GM19351 (cell line): Measurements from ENCODE around the gene GALNT13.
"Not testable (repeated sequence)": the region's sequence is repeated elsewhere in the genome, so short reads cannot be mapped to it uniquely, and the experiment has no call there.

ENCODE experiments used
- ATAC-seq: cut with Tn5 transposase; IDR thresholded peaks from one replicate; pipeline ENCODE4 v1.9.1; 2021; ENCODE audit warnings: mild to moderate bottlenecking, moderate library complexity; ENCODE audit not compliant: unreplicated experiment

GALNT13 gene

GRCh38 chr2:154459286-154459685 is 587.6 kb downstream of the GALNT13 start:
- no peak for ATAC-seq

- ATAC-seq, result no peak
Observed at GRCh38 chr2:154462634-154463033, 590.9 kb downstream of the GALNT13 start.

DNA sequence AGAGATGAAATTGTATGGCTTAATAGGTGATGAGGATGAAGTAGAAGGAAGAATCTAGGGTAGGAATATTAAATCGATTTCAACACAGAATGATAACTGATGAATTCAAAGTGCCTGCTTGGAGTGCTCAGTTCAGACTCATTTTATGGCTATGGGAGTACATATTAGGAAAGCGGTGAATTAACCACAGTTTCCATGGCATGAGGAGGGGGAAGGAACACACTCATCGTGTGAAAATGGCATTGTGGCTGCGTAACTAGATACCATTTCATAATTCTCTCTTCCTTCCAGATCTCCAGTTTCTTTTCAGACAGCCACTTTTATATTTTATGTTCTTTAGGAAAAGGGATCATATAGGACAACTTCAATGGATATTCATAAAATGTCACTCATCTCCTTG is 594.5 kb downstream of the GALNT13 start:
- no peak for ATAC-seq

- no peak for ATAC-seq
Observed at GRCh38 chr2:154470376-154470775, 598.7 kb downstream of the GALNT13 start.

DNA sequence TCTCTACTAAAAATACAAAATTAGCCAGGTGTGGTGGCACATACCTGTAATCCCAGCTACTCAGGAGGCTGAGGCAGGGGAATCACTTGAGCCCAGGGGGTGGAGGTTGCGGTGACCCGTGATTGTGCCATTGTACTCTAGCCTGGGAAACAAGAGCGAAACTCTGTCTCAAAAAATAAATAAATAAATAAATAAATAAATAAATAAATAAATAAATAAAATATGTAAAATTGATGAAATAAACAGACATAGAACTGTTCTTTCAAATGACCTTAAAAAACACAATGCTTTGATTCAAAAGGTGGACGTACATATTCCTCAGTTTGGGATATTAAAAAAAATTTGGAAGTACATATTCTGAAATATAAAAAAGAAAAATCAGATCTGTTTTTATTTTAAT is 599.8 kb downstream of the GALNT13 start:
- ATAC-seq, result not testable (repeated sequence)

DNA sequence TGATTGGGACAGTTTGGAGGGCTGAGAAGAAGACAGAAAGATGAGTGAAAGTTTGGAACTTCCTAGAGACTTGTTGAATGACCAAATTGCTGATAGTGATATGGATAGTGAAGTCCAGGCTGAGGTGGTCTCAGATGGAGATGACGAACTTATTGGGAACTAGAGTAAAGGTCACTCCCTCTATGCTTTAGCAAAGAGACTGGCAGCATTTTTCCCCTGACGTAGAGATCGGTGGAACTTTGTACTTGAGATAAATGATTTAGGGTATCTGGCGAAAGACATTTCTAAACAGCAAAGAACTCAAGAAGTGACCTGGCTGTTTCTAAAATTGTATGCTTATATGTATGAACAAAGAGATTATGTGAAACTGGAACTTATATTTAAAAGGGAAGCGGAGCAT is 605.6 kb downstream of the GALNT13 start:
- no peak for ATAC-seq

DNA sequence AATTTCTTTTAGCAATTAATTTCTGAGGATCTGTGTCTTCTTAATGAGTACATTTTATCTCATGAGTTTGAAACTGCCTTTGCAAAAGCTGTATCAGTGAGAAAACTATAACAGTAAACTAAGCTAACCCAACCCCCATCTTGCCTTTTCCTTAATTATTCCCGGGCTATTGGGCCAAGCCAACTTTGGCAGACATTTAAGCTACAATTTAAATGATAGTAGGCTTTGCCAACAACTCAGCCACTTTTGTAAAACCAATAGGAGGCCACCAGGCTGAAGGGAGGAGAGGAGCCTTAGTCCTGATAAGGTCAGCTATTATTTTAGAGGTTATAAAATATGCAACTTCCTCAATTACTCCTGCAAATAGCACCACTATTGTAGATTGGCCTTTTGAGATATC is 608.8 kb downstream of the GALNT13 start:
- ATAC-seq, result no peak

- no peak for ATAC-seq
Observed at GRCh38 chr2:154481336-154481735, 609.6 kb downstream of the GALNT13 start.

- ATAC-seq, result no peak
Observed at GRCh38 chr2:154484338-154485099, 612.8 kb downstream of the GALNT13 start.

DNA sequence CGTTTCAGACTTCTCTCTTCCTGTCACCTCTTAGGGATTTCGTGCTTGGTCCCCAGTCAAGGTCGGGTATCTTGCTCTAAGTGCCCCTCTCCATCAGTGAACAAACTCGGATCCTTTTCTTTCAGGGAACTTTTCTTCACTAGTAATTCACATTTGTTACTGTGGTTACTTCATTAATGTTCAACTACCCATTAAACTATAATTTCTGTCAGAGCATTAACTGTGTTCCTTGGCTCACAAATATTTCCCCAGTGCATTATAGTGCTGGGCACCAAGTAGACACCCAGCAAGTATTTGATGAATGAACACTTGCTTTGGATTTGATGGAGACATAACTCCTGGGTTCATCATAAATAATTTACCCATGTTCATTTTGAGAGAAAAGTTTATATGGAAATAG is 617.1 kb downstream of the GALNT13 start:
- ATAC-seq, result no peak

- ATAC-seq, result no peak
Observed at GRCh38 chr2:154489266-154489858, 617.6 kb downstream of the GALNT13 start.

DNA sequence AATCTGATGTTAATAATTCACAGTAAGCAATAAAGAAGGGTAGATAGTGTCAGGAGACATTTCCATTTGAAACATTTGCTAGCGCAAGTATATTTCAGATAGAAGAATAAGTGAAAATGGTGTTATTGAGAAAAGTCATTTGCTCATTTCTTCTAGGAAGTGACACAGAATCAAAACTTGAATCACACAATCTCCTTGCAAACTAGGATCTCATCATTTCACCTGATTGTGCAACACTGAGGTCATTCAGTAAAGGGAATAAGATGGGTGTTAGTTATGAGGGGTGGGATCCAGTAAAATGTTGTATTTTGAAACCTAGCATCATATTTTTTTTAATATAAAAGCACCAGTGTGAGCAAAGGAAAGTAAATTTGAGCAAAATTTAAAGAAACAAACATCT is 618.8 kb downstream of the GALNT13 start:
- ATAC-seq, result no peak

DNA sequence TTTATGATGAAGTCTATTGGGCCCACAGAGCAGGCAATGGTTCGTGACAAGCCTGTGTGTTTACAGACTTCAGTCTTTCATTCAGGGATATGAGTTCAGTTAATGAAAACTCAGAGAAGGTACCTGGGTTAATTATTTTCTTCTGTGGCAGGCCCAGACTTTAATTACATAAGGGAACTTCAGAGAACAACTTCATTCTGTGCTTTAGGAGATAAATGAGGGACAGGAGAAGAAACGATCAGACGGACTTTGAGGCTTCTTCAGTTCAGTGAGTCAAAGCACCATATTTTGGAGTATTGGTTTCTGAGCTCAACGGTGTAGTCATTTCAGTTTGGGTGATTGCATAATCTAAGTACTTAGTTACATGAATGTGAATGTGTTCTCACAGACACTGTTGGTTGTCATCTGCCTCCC is 623.7 kb downstream of the GALNT13 start:
- no peak for ATAC-seq

GRCh38 chr2:154497019-154497418 is 625.3 kb downstream of the GALNT13 start:
- no peak for ATAC-seq
